GM12801 (cell line): ENCODE measurements around the gene PNLIPRP3.

ENCODE experiments used
- TF ChIP-seq, protein P1 (sequence below): IDR thresholded peaks from one replicate; pipeline ENCODE4 v1.5.1; 2011; ENCODE audit warnings: control low read depth; ENCODE audit not compliant: insufficient read length; ENCODE audit errors: extremely low read depth

Gene PNLIPRP3

GRCh38 chr10:116403740-116404250, 23.9 kb upstream of the PNLIPRP3 start:
- TF ChIP-seq, protein P1, sequence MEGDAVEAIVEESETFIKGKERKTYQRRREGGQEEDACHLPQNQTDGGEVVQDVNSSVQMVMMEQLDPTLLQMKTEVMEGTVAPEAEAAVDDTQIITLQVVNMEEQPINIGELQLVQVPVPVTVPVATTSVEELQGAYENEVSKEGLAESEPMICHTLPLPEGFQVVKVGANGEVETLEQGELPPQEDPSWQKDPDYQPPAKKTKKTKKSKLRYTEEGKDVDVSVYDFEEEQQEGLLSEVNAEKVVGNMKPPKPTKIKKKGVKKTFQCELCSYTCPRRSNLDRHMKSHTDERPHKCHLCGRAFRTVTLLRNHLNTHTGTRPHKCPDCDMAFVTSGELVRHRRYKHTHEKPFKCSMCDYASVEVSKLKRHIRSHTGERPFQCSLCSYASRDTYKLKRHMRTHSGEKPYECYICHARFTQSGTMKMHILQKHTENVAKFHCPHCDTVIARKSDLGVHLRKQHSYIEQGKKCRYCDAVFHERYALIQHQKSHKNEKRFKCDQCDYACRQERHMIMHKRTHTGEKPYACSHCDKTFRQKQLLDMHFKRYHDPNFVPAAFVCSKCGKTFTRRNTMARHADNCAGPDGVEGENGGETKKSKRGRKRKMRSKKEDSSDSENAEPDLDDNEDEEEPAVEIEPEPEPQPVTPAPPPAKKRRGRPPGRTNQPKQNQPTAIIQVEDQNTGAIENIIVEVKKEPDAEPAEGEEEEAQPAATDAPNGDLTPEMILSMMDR = no peak

DNA sequence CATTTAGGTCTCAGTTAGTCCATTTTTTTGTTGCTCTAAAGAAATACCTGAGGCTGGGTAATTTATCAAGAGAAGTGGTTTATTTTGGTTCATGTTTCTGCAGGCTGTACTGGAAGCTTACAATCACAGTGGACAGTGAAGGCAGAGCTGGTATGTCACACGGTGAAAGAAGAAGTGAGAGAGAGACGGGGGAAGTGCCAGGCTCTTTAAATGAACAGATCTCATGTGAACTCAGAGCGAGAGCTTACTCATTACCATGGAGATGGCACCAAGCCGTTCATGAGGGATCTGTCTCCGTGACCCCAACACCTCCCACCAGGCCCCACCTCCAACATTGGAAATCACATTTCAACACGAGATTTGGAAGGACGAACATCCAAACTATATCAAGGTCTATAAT, 18.9 kb upstream of the PNLIPRP3 start:
- TF ChIP-seq, protein P1 = no peak

GRCh38 chr10:116410351-116410750, 17.3 kb upstream of the PNLIPRP3 start:
- TF ChIP-seq, protein P1 = no peak

DNA sequence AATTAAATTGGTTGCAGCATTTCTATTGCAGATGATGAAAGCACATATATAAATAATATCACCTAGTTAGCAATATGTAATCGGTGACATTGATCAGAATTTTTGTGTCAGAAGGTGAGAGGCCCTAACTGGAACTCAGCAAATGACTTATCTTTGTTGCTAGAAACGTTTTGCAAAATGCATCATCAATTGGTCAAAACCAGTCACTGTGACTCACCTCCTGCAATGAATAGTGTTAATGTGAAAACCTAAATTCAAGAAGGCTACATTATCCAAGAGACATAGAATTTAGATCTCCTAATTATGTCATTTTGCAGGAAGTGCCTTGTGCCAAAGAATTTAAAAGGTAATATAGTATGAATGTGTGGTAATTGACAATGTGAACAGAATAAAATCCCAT, 9.8 kb upstream of the PNLIPRP3 start:
- TF ChIP-seq, protein P1 = no peak

DNA sequence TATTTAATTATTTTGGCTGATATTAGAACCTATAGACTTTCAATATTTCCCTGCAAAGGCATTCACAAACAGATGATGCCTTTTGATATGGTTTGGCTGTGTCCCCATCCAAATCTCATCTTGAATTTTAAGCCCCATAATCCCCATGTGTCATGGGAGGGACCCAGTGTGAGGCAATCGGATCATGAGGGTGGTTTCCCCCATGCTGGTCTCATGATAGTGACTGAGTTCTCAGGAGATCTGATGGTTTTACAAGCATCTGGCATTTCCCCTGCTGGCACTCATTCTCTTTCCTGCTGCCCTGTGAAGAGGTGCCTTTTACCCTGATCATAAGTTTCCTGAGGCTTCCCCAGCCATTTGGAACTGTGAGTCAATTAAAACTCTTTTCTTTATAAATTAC, 9.3 kb upstream of the PNLIPRP3 start:
- TF ChIP-seq, protein P1 = no peak

GRCh38 chr10:116421815-116422214, 5.8 kb upstream of the PNLIPRP3 start:
- TF ChIP-seq, protein P1 = no peak

- TF ChIP-seq, protein P1 = no peak
Measured at GRCh38 chr10:116429288-116429977, 1.8 kb downstream of the PNLIPRP3 start.

GRCh38 chr10:116430288-116430687, 2.6 kb downstream of the PNLIPRP3 start:
- TF ChIP-seq, protein P1 = no peak
